ENCODE data around the gene RSPH3. TPM values are rescaled to one million over a fixed set of nuclear protein-coding genes. Genes with fewer than 3 reads are reported as not detected.

The RSPH3 gene
- total and polyA plus RNA-seq, 2 experiments from 2014 or later = 8.0 to 8.2 TPM

DNA sequence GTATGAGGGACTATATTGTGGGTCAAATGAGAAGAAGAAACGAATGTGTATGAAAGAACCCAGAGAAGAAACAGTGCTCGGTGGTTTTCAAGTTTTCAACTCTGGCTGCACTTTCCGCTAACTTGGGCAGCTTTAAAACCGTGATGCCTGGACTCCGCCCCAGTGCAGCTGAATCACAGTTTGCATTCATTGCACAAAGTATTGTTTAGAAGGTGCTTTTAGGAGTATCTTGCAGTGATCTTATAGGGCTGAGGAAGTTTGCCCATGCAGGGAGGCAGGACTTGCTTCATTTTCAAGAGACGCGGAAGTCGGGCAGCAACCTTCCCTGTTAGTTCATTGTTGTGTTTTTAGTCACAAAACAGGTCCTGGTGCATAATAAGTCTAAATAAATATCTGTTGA is 52.7 kb downstream of the RSPH3 start:
- Histone ChIP-seq H3K27me3 (no peaks in the 10 kb centered on the region), H3K9me2 (replicated peaks; ENCODE audit: insufficient read depth) (no peaks in the 10 kb centered on the region), H4K20me1 (ENCODE audit: insufficient read depth, poor library complexity, severe bottlenecking) (no peaks in the 10 kb centered on the region), H3K27ac (no peak overlapping the region), H3K4me1 (ENCODE audit: insufficient read depth) (no peaks in the 10 kb centered on the region), H3K4me3 (no peak overlapping the region), H2AFZ (no peak overlapping the region), H3K36me3 (replicated peaks; ENCODE audit: insufficient read depth, low read depth) (no peaks in the 10 kb centered on the region), H3K79me2 (no peaks in the 10 kb centered on the region), H3K9me3 (ENCODE audit: low read depth) (no peaks in the 10 kb centered on the region), H3K4me2 (no peak overlapping the region)
- no peak for TF ChIP-seq EZH2 (IDR thresholded peaks at IDR 0.05; ENCODE audit: borderline replicate concordance)
- no peak for TF ChIP-seq EZH2phosphoT487 (IDR thresholded peaks at IDR 0.05; ENCODE audit: low read depth, severe bottlenecking, unreplicated experiment)
- TF ChIP-seq CTCF (IDR thresholded peaks at IDR 0.05; ENCODE audit: poor library complexity) = no peak
- no peak for DNase-seq (ENCODE audit: low spot score)
- WGBS (ENCODE audit: low lambda C conversion rate, missing lambda C conversion rate) = 90% methylated on average over 8 of the region's 8 CpGs

DNA sequence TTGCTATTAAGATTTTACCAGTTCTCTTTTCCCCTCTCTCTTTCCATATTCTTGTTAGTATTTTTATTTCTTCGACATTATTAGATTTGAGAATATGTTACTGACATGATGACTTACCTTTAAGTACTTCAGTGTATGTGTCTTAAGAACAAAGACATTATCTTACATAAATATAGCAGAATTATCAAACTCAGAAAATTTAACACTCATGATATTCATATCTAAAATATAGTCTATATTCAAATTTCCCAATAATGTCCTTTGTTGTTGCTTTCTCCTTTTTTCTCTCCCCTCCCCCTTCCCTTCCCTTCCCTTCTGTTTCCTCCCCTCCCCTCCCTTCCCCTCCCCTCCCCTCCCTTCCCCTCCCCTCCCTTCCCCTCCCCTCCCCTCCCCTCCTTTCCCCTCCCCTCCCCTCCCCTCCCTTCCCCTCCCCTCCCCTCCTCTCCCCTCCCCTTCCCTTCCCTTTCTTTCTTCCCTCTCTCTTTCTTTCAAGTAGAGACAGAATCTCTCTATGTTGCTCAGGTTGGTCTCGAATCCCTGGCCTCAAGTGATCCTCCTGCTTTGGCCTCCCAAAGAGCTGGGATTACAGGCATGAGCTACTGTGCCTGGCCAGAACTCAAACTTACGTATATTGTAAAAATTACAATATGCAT is 56.5 kb downstream of the RSPH3 start:
- Histone ChIP-seq H3K9me3 (ENCODE audit: low read depth) (no peaks in the 10 kb centered on the region), H3K4me1 (ENCODE audit: insufficient read depth) (no peaks in the 10 kb centered on the region), H3K36me3 (replicated peaks; ENCODE audit: insufficient read depth, low read depth) (no peaks in the 10 kb centered on the region), H3K27me3 (no peaks in the 10 kb centered on the region), H2AFZ (no peak overlapping the region), H3K4me2 (no peak overlapping the region), H3K79me2 (no peaks in the 10 kb centered on the region), H3K9me2 (replicated peaks; ENCODE audit: insufficient read depth) (no peaks in the 10 kb centered on the region), H4K20me1 (ENCODE audit: insufficient read depth, poor library complexity, severe bottlenecking) (no peaks in the 10 kb centered on the region), H3K27ac (no peak overlapping the region), H3K4me3 (no peak overlapping the region)
- no peak for DNase-seq (ENCODE audit: low spot score)
- no peak for TF ChIP-seq CTCF (IDR thresholded peaks at IDR 0.05; ENCODE audit: poor library complexity)
- TF ChIP-seq EZH2 (IDR thresholded peaks at IDR 0.05; ENCODE audit: borderline replicate concordance) = no peak
- TF ChIP-seq EZH2phosphoT487 (IDR thresholded peaks at IDR 0.05; ENCODE audit: low read depth, severe bottlenecking, unreplicated experiment) = no peak
- WGBS (ENCODE audit: low lambda C conversion rate, missing lambda C conversion rate) = 94% methylated on average over 3 of the region's 3 CpGs

DNA sequence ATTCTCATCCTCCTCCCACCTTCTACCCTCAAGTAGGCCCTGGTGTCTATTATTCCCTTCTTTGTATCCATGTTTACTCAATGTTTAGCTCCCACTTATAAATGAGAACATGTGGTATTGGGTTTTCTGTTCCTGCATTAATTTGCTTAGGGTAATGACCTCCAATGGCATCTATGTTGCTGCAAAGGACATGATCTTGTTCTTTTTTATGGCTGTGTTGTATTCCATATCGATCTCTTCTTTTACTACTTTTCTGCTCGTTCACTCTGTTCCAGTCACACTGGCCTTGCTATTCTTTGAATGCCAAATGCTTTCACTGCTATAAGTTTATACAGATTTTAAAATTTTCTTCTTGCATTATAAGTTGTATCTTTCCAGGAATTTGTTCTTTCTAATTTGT is 57.7 kb downstream of the RSPH3 start:
- H3K27ac ChIP-seq = no peak overlapping the region
- H3K27me3 ChIP-seq = no peaks in the 10 kb centered on the region
- no peak overlapping the region for H3K4me2 ChIP-seq
- no peak for TF ChIP-seq EZH2 (IDR thresholded peaks at IDR 0.05; ENCODE audit: borderline replicate concordance)
- no peak for TF ChIP-seq EZH2phosphoT487 (IDR thresholded peaks at IDR 0.05; ENCODE audit: low read depth, severe bottlenecking, unreplicated experiment)
- TF ChIP-seq CTCF (IDR thresholded peaks at IDR 0.05; ENCODE audit: poor library complexity) = no peak
- no peak for DNase-seq (ENCODE audit: low spot score)
- H4K20me1 ChIP-seq (ENCODE audit: insufficient read depth, poor library complexity, severe bottlenecking) = no peaks in the 10 kb centered on the region
- H3K79me2 ChIP-seq = no peaks in the 10 kb centered on the region
- H2AFZ ChIP-seq = no peak overlapping the region
- H3K4me1 ChIP-seq (ENCODE audit: insufficient read depth) = no peaks in the 10 kb centered on the region
- no peaks in the 10 kb centered on the region for H3K36me3 ChIP-seq (replicated peaks; ENCODE audit: insufficient read depth, low read depth)
- 98% methylated on average over 2 of the region's 2 CpGs for WGBS (ENCODE audit: low lambda C conversion rate, missing lambda C conversion rate)
- no peaks in the 10 kb centered on the region for H3K9me3 ChIP-seq (ENCODE audit: low read depth)
- no peaks in the 10 kb centered on the region for H3K9me2 ChIP-seq (replicated peaks; ENCODE audit: insufficient read depth)
- H3K4me3 ChIP-seq = no peak overlapping the region

Measured in hepatocyte (in vitro differentiated cells).